ENCODE data around the gene IFITM2.
"Not testable (repeated sequence)": the region's sequence is repeated elsewhere in the genome, so short reads cannot be mapped to it uniquely, and the experiment has no call there.

Gene IFITM2

DNA sequence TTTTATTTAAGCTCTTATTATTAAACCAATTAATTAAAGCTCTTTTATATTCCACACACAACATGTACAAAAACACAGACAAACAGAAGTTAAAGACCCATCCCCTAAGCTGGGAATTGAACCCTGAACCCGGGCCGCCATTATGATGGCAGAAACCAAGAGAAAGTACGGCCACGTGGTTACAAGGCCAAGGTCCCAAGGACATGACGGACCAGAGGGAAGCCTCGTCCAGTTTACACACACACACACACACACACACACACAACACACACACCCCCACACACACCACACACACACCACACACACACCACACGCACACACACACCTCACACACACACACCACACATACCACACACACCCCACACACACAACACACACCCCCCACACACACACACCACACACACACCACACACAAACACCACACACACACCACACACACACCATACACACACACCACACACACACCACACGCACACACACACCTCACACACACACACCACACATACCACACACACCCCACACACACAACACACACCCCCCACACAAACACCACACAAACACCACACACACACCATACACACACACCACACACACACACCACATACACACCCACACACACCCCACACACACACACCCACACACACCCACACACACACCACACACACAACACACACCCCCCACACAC, 41.8 kb downstream of the IFITM2 start:
- not testable (repeated sequence) for DNase-seq

DNA sequence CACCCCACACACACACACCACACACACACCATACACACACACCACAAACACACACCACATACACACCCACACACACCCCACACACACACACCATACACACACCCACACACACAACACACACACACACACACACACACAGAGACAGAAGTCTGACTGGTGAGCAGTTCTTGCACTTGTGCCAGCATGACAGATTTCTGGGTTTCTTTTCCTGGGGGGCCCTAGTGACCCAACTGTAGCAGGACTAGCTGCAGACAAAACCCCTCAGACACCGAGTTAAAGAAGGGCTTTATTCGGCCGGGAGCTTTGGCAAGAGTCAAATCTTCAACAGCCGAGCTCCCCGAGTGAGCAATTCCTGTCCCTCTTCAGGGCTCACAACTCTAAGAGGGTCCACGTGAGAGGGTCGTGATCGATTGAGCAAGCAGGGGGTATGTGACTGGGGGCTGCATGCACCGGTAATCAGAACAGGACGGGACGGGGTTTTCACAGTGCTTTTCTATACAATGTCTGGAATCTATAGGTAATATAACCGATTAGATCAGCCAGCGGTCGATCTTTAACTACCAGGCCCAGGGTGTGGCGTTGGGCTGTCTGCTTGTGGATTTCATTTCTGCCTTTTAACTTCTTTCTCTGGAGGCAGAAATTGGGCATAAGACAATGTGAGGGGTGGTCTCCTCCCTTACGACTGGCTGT, 42.6 kb downstream of the IFITM2 start:
- DNase-seq = not testable (repeated sequence)

DNA sequence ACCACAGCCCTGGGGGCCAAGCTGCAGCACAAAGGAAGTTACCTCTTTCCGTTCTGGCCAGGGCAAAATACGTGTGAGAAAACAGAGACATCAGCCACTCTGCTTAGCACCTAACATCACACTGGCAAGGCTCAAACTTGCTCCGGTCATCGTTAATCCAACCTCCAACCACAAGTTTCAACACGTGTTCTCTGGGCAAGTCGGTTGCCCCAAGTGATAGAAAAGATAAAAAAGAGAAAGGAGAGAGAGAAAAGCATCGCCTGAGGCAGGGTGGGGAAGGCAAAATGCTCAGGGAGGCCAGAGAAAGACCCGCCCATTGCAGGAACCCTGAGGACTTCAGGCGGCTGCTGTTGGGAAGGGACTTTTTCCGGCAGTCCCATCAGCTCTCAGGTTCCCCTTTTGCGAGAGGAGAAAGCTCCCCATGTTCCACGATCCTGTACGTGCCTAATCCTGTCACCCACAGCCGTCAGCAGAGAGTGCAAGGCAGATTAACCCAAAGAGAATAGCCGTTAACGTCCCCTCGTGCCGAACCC, 43.2 kb downstream of the IFITM2 start:
- DNase-seq = no peak

DNA sequence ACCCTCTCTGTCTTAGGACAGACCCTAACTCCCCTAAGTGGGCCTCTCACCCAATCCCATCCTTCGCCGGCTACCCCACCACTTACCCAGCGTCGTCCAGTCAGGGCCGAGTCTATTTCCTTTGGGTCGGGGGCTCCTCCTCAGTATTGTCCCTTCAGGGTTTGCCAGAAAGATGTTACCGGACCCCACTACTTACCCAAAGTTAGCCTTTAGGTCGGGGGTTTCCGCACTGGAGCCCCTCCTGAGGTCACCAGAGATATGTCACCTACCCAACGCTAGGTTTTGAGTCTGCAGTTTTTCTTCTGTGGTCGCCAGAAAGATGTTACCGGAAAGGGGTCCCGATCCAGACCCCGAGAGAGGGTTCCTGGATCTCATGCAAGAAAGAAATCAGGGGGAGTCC, 43.8 kb downstream of the IFITM2 start:
- no peak for DNase-seq

DNA sequence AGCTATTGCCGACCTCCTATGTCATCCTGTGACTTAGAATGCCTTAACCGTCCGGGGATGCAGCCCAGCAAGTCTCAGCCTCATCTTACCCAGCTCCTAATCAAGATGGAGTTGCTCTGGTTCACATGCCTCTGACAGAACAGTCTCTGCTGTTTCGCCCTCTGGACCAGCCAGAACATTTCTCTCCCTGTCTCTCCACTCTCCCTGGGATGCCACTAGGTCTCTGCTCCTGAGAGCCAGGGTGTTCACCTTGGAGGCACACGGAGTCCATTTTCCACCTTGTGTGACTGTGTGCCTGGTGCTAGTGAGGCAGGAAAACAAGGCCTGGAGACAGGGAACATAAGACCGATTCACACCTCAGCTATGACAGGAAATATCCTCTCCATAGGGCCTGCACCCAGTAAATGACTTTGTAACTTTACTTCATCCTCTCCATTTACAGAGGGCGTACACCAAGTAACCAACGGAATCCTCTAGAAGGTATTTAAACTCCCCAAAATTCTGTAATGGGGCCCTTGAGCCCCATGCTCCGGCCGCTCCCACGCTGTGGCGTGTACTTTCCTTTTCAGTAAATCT, 44.9 kb downstream of the IFITM2 start:
- DNase-seq = no peak

DNA sequence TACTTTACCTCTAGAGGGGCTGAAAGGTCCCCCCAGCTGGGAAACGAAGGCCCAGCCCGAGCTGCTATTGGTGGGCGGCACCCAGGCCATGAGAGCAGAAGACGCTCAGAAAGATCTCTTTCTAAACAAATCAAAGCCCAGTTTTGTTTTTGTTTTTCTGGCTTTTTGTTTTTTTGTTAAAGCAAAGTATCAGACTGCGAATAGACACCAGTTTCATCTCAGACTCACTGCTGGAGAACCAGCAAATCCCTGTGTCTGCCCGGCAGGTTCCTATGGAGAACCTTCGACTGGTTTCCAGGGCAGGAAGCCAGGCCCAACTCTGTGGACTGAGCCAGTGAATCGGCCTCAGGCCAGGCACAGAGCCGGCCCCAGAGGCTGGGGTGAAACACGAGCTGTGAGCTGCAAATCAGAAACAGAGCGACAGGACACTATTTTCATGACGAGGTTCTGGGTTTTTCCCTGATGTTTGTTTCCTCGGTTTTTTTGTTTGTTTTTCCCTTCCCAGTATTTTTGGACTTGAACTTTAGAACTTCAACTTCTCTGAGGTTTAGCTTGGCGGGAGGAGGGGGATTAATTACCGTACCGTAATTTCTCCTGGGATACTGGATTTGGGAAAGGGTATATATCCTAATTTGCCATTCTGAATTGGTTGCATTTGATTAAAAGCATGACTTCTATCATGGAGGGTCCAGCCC, 45.7 kb downstream of the IFITM2 start:
- DNase-seq = no peak

DNA sequence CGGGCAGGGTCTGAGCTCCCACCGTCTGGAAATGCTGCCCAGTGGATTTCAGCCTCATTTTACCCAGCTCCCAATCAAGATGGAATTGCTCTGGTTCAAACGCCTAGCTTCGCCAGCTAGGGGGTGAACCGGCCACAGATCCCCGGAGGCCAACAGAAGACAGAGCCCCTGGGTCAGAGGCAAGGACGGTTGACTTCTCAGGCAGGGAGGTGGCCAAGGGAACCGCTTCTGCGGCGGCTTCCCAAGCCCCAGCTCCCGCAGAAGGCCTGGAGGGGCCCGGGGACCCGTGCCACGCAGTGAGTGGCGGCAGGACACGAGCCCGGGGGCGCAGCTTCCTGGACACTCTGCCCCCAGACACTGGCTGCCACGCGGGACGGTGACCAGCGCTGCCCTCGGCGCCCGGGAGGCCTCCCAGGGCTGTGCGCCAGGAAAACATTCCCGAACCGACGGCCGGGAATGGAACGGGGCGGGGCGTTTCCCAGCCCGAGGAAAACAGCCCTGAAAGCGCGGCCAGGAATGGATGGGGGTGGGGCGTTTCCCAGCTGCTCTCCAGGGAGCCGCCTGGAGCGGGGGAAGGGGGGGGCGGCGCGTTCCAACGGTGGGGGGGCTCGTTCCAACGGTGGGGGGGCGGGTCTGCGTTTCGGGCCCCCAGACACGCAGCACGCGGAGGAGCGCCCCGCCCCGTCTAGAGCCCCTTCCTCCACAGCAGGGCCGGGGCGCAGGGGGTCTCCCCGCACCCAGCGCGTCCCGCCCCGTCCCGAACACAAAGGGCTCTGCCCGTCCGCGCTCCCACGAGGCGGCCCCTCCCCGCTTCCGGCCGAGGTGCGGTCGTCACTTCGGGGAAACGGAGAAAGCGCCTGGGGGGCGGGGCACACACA, 48.2 kb downstream of the IFITM2 start:
- DNase-seq = peak; percentile 72

DNA sequence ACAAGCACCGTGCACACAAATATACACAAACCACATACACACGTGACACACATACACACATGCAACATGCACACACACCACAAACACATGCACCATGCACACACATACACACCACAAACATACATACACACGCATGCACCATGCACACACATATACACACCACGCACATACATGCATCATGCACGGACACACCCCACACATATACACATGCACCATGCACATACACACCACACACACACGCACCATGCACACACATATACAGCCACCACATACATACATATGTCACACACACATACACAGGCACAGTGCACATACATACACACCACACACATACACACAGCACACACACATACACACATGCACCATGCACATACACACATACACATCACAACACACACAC, 49.0 kb downstream of the IFITM2 start:
- DNase-seq = no peak

DNA sequence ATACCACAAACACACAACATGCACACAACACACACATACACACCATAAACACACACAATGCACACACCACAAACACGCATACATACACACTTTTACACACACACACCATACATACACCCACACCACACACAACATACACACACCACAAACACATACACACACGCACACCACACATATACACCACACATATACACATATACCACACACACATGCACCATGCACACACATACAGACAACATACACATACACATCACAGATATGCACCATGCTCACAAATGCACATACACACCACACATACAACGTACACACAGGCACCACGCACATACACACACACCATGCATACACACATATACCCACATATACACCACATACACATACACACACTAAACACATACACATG, 50.0 kb downstream of the IFITM2 start:
- no peak for DNase-seq

DNA sequence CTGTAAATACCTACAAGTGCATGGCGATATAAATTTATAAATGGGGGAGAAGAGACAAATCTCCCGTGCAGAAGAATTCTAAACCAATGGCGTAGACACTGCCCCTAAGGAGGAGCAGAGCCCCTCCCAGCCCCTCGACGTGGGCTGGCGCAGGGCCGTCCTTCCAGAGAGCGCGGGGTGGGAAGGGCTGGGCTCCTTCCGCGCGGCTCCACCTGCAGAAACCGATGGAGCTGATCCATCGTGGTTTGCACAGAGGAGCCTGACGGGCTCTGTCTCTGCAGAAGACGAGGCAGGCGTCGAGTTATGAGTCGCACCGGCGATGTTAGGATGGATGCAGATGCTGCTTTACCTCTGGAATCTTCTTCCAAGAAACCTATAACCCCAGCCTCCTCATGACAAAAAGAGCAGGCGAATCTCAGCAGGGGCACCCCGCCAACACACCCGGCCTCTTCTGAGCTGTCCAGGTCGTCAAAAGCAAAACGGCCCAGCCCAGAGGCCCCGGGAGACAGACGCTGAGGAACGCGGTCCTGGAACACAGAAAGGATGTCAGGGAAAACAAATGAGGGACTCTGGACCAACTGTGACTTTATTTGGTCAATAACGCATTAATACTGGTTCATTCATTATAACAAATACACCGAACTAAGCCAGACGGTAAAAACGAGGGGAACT, 50.6 kb downstream of the IFITM2 start:
- no peak for DNase-seq

Measured in activated effector memory CD4-positive, alpha-beta T cell treated with Interleukin-2 at 50 U/mL for 16 hours (primary cell).